B cell (primary cell): ENCODE results near the gene HTT. TPM values are rescaled to one million over a fixed set of nuclear protein-coding genes. Genes with fewer than 3 reads are reported as not detected.

Experiments
- ATAC-seq: fragments of 200-7000 bp; cut with Tn5 transposase; one replicate; pipeline ENCODE4 v1.10.0; 2021; ENCODE audit warnings: low read depth, mild to moderate bottlenecking, moderate number of reproducible peaks, moderate library complexity
- CTCF ChIA-PET: fragments of 350-600 bp; sonication (Branson Sonifier 250); formaldehyde crosslinking; loops from one replicate; lab custom pipeline; 2021; ENCODE audit warnings: antibody characterized with exemption, inconsistent platforms; lab: Charles Lee
- POLR2A ChIA-PET: fragments of 350-600 bp; sonication (Branson Sonifier 250); formaldehyde crosslinking; loops from one replicate; lab custom pipeline; 2021; ENCODE audit warnings: antibody characterized with exemption; lab: Charles Lee
- DNase-seq: peaks from one replicate; pipeline ENCODE4 v3.0.0; 2013
- H2AFZ ChIP-seq: 2 replicates; pipeline ENCODE4 v1.6.1; 2012; ENCODE audit warnings: mild to moderate bottlenecking, low read depth, low read length; ENCODE audit not compliant: insufficient read depth, poor library complexity, severe bottlenecking
- H3K27ac ChIP-seq, 2 donors: 1 replicate in 1 of 2; 2 replicates in 1 of 2; pipeline ENCODE4 v1.5.1; 2012 to 2013; ENCODE audit warnings: low read length in 2 of 2, mild to moderate bottlenecking in 2 of 2, moderate library complexity in 1 of 2
- H3K27me3 ChIP-seq, 4 experiments: fragments of 200-600 bp in 1 of 4; sonication (generic) in 1 of 4; replicated peaks in 1 of 4; 1 replicate in 2 of 4; 2 replicates in 2 of 4; pipeline versions ENCODE4 v1.6.1 to v1.7.0; 2013 to 2016; ENCODE audit warnings: low read length in 3 of 4, mild to moderate bottlenecking in 2 of 4, mixed read lengths in 1 of 4, moderate library complexity in 1 of 4; ENCODE audit not compliant: insufficient read depth in 4 of 4, control insufficient read depth in 3 of 4; ENCODE audit errors: control extremely low read depth in 1 of 4
- H3K36me3 ChIP-seq, 2 experiments: replicated peaks in 1 of 2; 1 replicate in 1 of 2; 2 replicates in 1 of 2; pipeline versions ENCODE4 v1.6.1 to v1.7.1; 2013; ENCODE audit warnings: low read length in 1 of 2; ENCODE audit not compliant: insufficient read depth in 2 of 2, control insufficient read depth in 1 of 2; ENCODE audit errors: control extremely low read depth in 1 of 2, extremely low read depth in 1 of 2
- H3K4me1 ChIP-seq, 2 donors: fragments of 200-600 bp in 1 of 2; sonication (generic) in 1 of 2; 1 replicate in 1 of 2; 2 replicates in 1 of 2; pipeline versions ENCODE4 v1.5.1 to v1.6.1; 2013 to 2017; ENCODE audit warnings: low read length in 2 of 2; ENCODE audit not compliant: control insufficient read depth in 2 of 2, insufficient read depth in 2 of 2
- H3K4me2 ChIP-seq: replicated peaks from 2 replicates; pipeline ENCODE3; 2012; ENCODE audit warnings: mild to moderate bottlenecking, low read depth, low read length; ENCODE audit not compliant: poor library complexity, severe bottlenecking
- H3K4me3 ChIP-seq, 5 experiments: fragments of 200-600 bp in 1 of 5; sonication (generic) in 1 of 5; 1 replicate in 3 of 5; 2 replicates in 2 of 5; pipeline versions ENCODE4 v1.5.1 to v1.7.0; 2011 to 2016; ENCODE audit warnings: low read length in 4 of 5, mild to moderate bottlenecking in 4 of 5, low read depth in 2 of 5, control low read depth in 1 of 5, moderate library complexity in 1 of 5; ENCODE audit not compliant: insufficient read depth in 1 of 5; ENCODE audit errors: control extremely low read depth in 1 of 5, extremely low read depth in 1 of 5
- H3K79me2 ChIP-seq: fragments of 200-600 bp; sonication (generic); one replicate; pipeline ENCODE4 v1.6.0; 2016; ENCODE audit warnings: low read length; ENCODE audit not compliant: control insufficient read depth, insufficient read depth
- H3K9ac ChIP-seq: fragments of 200-600 bp; sonication (generic); 2 replicates; pipeline ENCODE4 v1.6.1; 2017; ENCODE audit warnings: mild to moderate bottlenecking, low read length, moderate library complexity
- H3K9me3 ChIP-seq, 3 donors: one replicate each; pipeline versions ENCODE4 v1.6.1 to v1.7.1; 2013; ENCODE audit warnings: low read length in 2 of 3; ENCODE audit not compliant: control insufficient read depth in 2 of 3, insufficient read depth in 1 of 3; ENCODE audit errors: control extremely low read depth in 1 of 3
- H4K20me1 ChIP-seq: 2 replicates; pipeline ENCODE4 v1.6.0; 2012; ENCODE audit warnings: mild to moderate bottlenecking, low read length; ENCODE audit not compliant: insufficient read depth, control insufficient read depth, poor library complexity, severe bottlenecking
- H3K27ac Mint-ChIP-seq: one replicate; pipeline ENCODE4 v1.8.0; 2021; ENCODE audit warnings: mixed read lengths
- H3K27me3 Mint-ChIP-seq: one replicate; pipeline ENCODE4 v1.8.0; 2021; ENCODE audit warnings: mixed read lengths
- H3K4me1 Mint-ChIP-seq: one replicate; pipeline ENCODE4 v1.8.0; 2021; ENCODE audit warnings: mixed read lengths
- H3K4me3 Mint-ChIP-seq: one replicate; pipeline ENCODE4 v1.8.0; 2021; ENCODE audit warnings: mixed read lengths
- H3K9me3 Mint-ChIP-seq: one replicate; pipeline ENCODE4 v1.8.0; 2022; ENCODE audit warnings: mixed read lengths; ENCODE audit not compliant: insufficient read depth
- CTCF ChIP-seq: fragments of 200-600 bp; IDR thresholded peaks from one replicate; pipeline ENCODE4 v1.8.0; 2022; ENCODE audit warnings: antibody characterized with exemption, mild to moderate bottlenecking
- EZH2 ChIP-seq: IDR thresholded peaks from 2 replicates; pipeline ENCODE4 v1.6.1; 2012; ENCODE audit warnings: borderline replicate concordance, low read depth, mild to moderate bottlenecking, moderate library complexity, low read length; ENCODE audit not compliant: insufficient read depth, poor library complexity, severe bottlenecking
- WGBS: methylation state at CpG from one replicate; pipeline ENCODE4 v1.1.5; 2013; ENCODE audit warnings: missing lambda C conversion rate; ENCODE audit not compliant: insufficient coverage; 5-methylcytosine and 5-hydroxymethylcytosine counted together
- intact Hi-C: fragments of 100-400 bp; cut with micrococcal nuclease; formaldehyde crosslinking; loops from one replicate; pipeline ENCODE4 v1.10.0; 2022
- polyA plus RNA-seq: library from polyadenylated mRNA; depleted of rRNA; stranded (reverse); fragments of >200 nt; gene quantifications from 2 replicates; pipeline ENCODE4 v1.2.3, GENCODE V29; 2012
- total RNA-seq, 2 donors: library from RNA; stranded (reverse); fragments of 120-200 nt in 1 of 2; gene quantifications; 1 replicate in 1 of 2; 2 replicates in 1 of 2; pipeline versions ENCODE4 v1.2.3 to v1.2.4, GENCODE V29; 2013 to 2022

The HTT gene
- total and polyA plus RNA-seq, 2 donors (not counting 1 experiment from before 2014, with no cell fraction given): 52.8 to 195 TPM

DNA sequence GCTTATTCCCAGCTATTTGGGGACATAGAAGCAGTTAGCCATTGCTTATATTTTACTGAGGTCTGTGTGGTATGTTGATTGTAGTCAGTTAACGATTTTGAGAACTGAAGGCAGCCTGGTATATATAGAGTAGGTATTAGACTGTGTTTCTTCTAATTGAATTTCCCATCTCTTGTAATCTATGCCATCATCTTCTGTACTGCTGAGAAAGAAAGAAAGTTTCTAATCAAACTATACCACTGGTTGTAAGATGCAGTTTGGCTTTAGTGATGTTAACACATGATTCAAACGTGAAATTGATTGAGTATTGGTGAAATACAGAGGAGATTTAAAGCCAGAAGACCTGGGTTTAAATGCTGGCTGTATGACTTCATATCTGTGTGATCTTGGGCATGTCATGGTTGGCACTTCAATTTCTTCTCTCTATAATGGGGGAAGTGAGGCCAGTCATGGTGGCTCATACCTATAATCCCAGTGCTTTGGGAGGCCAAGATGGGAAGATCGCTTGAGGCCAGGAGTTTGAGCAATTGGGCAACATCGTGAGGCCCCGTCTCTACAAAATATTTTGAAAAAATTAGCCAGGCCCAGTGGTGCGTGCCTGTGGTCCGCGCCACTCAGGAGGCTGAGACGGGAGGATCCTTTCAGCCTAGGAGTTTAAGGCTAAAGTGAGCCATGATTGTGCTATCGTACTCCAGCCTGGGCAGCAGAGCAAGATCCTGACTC is 11.6 kb downstream of the HTT start:
- Histone ChIP-seq H3K27me3 (no peaks in the 10 kb centered on the region), H3K9me3 (no peaks in the 10 kb centered on the region), H4K20me1 (peaks cover 51% of the 10 kb centered on the region), H3K27ac (no peak overlapping the region), H3K79me2 (peaks cover 90% of the 10 kb centered on the region), H3K4me1 (peaks cover 3 to 14% of the 10 kb centered on the region in 2 donors), H3K36me3 (peaks cover 3 to 24% of the 10 kb centered on the region in 2 experiments), H3K4me3 (no peak overlapping the region), H3K4me2 (no peak overlapping the region), H2AFZ (no peak overlapping the region), H3K9ac (no peak overlapping the region)
- H3K27ac Mint-ChIP-seq: no peak overlapping the region
- WGBS: 99% methylated on average over 8 of the region's 10 CpGs
- DNase-seq (no peak), ATAC-seq (no peak)
- no peaks in the 10 kb centered on the region for H3K27me3 Mint-ChIP-seq
- TF ChIP-seq EZH2 (no peak), CTCF (no peak)
- intact Hi-C loops: no loop called here
- ChIA-PET POLR2A (no interaction called here), CTCF (interaction anchor here (1.3 kb wide), 1 partner anchor 19 kb away, joined by 3 read pairs; no protein-coding TSS in a partner anchor)
- no peak overlapping the region for H3K4me3 Mint-ChIP-seq
- no peaks in the 10 kb centered on the region for H3K9me3 Mint-ChIP-seq
- H3K4me1 Mint-ChIP-seq: peaks cover 36% of the 10 kb centered on the region

DNA sequence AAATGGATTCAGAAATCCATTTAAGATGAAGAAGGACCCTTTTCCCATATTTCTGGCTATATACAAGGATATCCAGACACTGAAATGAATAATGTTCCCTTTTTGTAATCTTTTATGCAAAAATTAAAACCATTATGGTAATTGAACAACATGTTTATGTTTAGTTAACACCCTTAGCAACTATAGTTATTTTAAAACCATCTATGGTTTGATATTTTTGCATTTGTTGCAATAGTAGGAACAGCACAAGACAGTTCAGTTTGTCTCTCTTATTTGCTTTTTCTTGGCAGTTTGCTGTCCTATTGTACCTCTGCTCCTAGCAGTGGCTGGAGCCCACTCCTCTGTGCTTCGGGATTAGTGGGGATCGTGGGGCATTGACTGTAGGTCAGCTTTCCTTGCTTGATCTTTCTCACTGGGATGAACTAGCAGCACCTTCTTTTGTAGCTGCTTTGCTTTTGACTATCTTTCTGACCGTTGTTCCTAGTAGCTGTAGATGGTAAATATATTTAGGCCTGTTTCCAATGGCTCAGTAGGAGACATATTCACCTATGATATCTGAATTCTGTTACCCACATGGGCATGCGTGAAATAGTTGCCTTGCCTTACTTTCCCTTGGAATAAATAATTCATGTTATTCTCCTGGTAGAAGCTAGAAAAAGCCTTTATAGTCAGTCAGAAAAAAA is 12.8 kb downstream of the HTT start:
- Histone ChIP-seq H3K4me1 (peaks cover 3 to 11% of the 10 kb centered on the region in 2 donors), H3K27ac (no peak overlapping the region), H3K4me2 (no peak overlapping the region), H4K20me1 (peaks cover 42% of the 10 kb centered on the region), H3K79me2 (peaks cover 82% of the 10 kb centered on the region), H3K4me3 (no peak overlapping the region), H3K9ac (no peak overlapping the region), H3K9me3 (no peaks in the 10 kb centered on the region), H3K27me3 (no peaks in the 10 kb centered on the region), H2AFZ (no peak overlapping the region), H3K36me3 (peaks cover 3 to 24% of the 10 kb centered on the region in 2 experiments)
- ATAC-seq: no peak
- ChIA-PET CTCF (interaction anchor here (1.3 to 1.8 kb wide), 3 partner anchors 18 to 109 kb away, joined by 3 to 5 read pairs (median 4); no protein-coding TSS in a partner anchor), POLR2A (no interaction called here)
- DNase-seq: no peak
- Mint-ChIP-seq H3K9me3 (no peaks in the 10 kb centered on the region), H3K27ac (no peak overlapping the region), H3K27me3 (no peaks in the 10 kb centered on the region), H3K4me3 (no peak overlapping the region), H3K4me1 (peaks cover 33% of the 10 kb centered on the region)
- WGBS: 92% methylated on average over 2 of the region's 4 CpGs
- no peak for TF ChIP-seq EZH2
- TF ChIP-seq CTCF: no peak
- intact Hi-C loops: no loop called here
